Mesothelial cell of epicardium (in vitro differentiated cells): ENCODE data around the gene FIBCD1. TPM values are rescaled to one million over a fixed set of nuclear protein-coding genes. Genes with fewer than 3 reads are reported as not detected.
A peak's percentile ranks its signal among the peaks of the same experiment; 100 is the strongest.

Source experiments
- DNase-seq, 2 experiments: peaks; one replicate each; pipeline ENCODE4 v3.0.0; 2021; ENCODE audit warnings: low spot score in 2 of 2; ENCODE audit not compliant: unreplicated experiment in 2 of 2
- H3K27ac Mint-ChIP-seq: 2 replicates; pipeline ENCODE4 v1.8.0; 2021; ENCODE audit warnings: mixed read lengths
- H3K27me3 Mint-ChIP-seq: 2 replicates; pipeline ENCODE4 v1.8.0; 2021; ENCODE audit warnings: low read depth, mixed read lengths
- H3K36me3 Mint-ChIP-seq: 2 replicates; pipeline ENCODE4 v1.8.0; 2021; ENCODE audit warnings: mixed read lengths
- H3K4me1 Mint-ChIP-seq: 2 replicates; pipeline ENCODE4 v1.8.0; 2021; ENCODE audit warnings: mixed read lengths
- H3K4me3 Mint-ChIP-seq: 2 replicates; pipeline ENCODE4 v1.8.0; 2021; ENCODE audit warnings: mild to moderate bottlenecking, moderate library complexity, mixed read lengths
- H3K9me3 Mint-ChIP-seq: 2 replicates; pipeline ENCODE4 v1.8.0; 2021; ENCODE audit warnings: mixed read lengths
- total RNA-seq: library from RNA; stranded (reverse); gene quantifications from 3 replicates; pipeline ENCODE4 v1.2.1, GENCODE V29; 2021
- TF ChIP-seq, protein P1 (sequence below): fragments of 200-600 bp; sonication (generic); IDR thresholded peaks from one replicate; pipeline ENCODE4 v1.5.0; 2021; ENCODE audit warnings: antibody characterized with exemption; ENCODE audit not compliant: unreplicated experiment

Gene FIBCD1
- total RNA-seq, 1 donor from 2014 or later: 2.2 TPM

DNA sequence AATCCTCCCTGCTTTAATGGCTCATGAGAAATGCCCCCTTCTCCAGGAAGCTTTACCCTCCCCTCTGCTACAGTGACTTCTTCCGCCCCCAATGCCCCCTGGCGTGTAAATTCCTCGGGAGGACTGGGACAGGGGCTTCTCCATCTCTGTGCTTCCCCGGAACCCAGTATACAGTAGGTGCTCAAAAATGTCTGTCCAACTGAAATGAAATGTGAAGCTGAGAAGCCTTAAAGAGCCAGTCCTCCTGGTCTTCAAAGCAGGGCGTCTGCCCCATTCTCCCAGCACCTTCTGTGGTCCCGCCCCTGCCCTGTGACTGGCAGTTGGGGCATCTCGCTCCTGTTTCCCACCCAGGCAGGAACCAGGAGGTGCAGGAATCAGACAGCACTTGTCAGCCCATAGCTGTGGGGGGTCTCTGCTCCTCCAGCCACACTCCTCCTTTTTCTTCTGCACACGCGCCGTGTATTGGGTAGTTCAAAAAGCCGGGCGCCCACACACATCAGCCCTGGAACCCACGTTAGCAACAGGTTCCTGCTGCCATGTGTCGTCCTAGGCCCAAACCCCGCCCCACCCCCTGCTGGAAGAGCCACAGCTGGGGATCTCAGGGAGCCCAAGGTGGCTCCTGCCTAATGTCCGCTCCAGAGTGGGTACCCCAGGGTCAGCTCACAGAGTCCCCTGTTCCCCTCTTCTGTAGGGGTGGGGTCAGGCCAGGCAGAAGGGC lies 16.0 kb downstream of the FIBCD1 start:
- H3K9me3 Mint-ChIP-seq: no peaks in the 10 kb centered on the region
- peak overlapping the region; percentile 28 for H3K27ac Mint-ChIP-seq
- no peaks in the 10 kb centered on the region for H3K27me3 Mint-ChIP-seq
- peaks cover 33% of the 10 kb centered on the region for H3K4me1 Mint-ChIP-seq
- no peaks in the 10 kb centered on the region for H3K36me3 Mint-ChIP-seq
- TF ChIP-seq, protein P1, sequence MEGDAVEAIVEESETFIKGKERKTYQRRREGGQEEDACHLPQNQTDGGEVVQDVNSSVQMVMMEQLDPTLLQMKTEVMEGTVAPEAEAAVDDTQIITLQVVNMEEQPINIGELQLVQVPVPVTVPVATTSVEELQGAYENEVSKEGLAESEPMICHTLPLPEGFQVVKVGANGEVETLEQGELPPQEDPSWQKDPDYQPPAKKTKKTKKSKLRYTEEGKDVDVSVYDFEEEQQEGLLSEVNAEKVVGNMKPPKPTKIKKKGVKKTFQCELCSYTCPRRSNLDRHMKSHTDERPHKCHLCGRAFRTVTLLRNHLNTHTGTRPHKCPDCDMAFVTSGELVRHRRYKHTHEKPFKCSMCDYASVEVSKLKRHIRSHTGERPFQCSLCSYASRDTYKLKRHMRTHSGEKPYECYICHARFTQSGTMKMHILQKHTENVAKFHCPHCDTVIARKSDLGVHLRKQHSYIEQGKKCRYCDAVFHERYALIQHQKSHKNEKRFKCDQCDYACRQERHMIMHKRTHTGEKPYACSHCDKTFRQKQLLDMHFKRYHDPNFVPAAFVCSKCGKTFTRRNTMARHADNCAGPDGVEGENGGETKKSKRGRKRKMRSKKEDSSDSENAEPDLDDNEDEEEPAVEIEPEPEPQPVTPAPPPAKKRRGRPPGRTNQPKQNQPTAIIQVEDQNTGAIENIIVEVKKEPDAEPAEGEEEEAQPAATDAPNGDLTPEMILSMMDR: no peak
- no peak overlapping the region for H3K4me3 Mint-ChIP-seq
- DNase-seq: no peak

- Mint-ChIP-seq H3K4me3 (no peak overlapping the region), H3K9me3 (no peaks in the 10 kb centered on the region), H3K4me1 (peaks cover 30% of the 10 kb centered on the region), H3K27me3 (no peaks in the 10 kb centered on the region), H3K27ac (peak overlapping the region; percentile 77), H3K36me3 (no peaks in the 10 kb centered on the region)
- TF ChIP-seq, protein P1: no peak
- no peak for DNase-seq
These were observed 16.8 kb downstream of the FIBCD1 start for GRCh38 chr9:130921989-130922892.

DNA sequence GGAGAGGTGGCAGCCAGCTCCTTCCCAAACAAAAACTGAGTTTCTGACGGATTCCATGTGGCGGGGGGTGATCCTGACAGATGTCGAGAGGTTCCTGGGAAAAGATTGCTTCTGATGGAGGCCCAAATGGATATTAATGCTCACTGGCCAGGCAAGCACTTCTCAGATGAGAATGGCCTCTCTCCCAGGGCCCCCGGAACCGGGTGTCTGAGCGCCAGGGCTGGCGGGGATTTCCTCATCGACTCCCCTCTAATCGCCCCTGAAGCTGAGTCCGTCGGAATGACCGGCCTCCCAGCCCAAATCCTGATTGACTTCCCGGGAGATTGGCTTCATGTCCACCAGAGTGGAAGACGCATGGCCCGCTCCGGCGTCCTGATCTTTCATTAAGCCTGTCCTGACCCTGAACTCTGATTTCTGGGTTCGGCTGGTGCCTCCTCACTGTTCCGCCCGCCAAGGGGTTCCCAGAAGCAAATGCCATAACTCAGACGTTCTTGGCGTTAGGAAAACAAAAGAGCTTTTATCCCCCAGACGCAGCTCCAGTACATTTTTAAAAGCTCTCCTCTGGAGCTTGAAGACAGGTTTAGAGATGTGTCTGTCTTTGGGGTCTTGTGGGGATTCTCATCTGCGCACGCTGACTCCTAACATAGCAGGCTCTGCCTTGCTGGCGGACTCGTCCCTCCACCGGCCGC lies 17.6 kb downstream of the FIBCD1 start:
- no peaks in the 10 kb centered on the region for H3K36me3 Mint-ChIP-seq
- TF ChIP-seq, protein P1: no peak
- H3K9me3 Mint-ChIP-seq: no peaks in the 10 kb centered on the region
- H3K27me3 Mint-ChIP-seq: no peaks in the 10 kb centered on the region
- peak overlapping the region; percentile 77 for H3K27ac Mint-ChIP-seq
- no peak overlapping the region for H3K4me3 Mint-ChIP-seq
- DNase-seq: no peak
- peaks cover 30% of the 10 kb centered on the region for H3K4me1 Mint-ChIP-seq

DNA sequence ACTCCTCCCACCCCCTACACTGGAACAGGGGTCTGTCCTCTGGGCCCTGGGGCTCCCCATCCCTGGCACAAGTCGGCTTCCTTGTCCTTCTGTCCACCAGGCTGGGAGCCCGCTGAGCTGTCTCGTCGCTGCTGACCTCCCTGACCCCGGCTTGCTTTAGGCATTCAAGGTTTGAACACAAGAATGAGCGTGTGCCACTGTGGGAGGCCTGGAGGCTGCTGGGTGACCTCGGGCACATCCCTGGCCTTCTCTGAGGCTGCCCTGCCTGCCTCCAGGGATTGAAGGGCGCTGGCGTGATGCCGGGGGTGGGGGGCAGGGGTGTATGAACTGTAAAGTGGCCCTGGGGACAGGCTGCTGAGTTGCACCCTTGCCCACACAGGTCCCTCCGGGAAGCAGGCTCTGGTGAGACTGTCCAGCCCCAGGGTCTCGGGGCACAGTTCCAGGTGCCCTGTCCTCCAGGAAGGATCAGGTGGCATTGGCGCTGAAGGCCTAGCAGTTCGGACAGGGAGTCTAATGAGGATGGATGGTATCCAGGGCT lies 18.2 kb downstream of the FIBCD1 start:
- Mint-ChIP-seq H3K27ac (peak overlapping the region; percentile 77), H3K4me3 (no peak overlapping the region), H3K27me3 (no peaks in the 10 kb centered on the region), H3K36me3 (no peaks in the 10 kb centered on the region), H3K9me3 (no peaks in the 10 kb centered on the region), H3K4me1 (peaks cover 30% of the 10 kb centered on the region)
- no peak for DNase-seq
- TF ChIP-seq, protein P1: no peak

- TF ChIP-seq, protein P1: no peak
- Mint-ChIP-seq H3K27ac (no peak overlapping the region), H3K27me3 (no peaks in the 10 kb centered on the region), H3K9me3 (no peaks in the 10 kb centered on the region), H3K36me3 (no peaks in the 10 kb centered on the region), H3K4me1 (peaks cover 30% of the 10 kb centered on the region), H3K4me3 (no peak overlapping the region)
- no peak for DNase-seq
These were observed 18.8 kb downstream of the FIBCD1 start for GRCh38 chr9:130920233-130920632.
